Esophagus squamous epithelium (tissue), 5 donors: ENCODE results near the gene KLHL42. TPM values are rescaled to one million over a fixed set of nuclear protein-coding genes. Genes with fewer than 3 reads are reported as not detected.

Experiments
- DNase-seq: peaks from one replicate; lab custom pipeline; 2025; lab: John Stamatoyannopoulos, UW
- H3K27ac ChIP-seq, 4 donors: fragments of 200-600 bp; sonication (generic); one replicate each; pipeline ENCODE4 v1.5.1; 2016 to 2019; ENCODE audit warnings: mild to moderate bottlenecking in 1 of 4
- H3K27me3 ChIP-seq, 4 donors: fragments of 200-600 bp; sonication (generic); 1 replicate in 3 of 4; 2 replicates in 1 of 4; pipeline versions ENCODE4 v1.5.1 to v1.6.0; 2017 to 2021; ENCODE audit warnings: antibody characterized with exemption in 1 of 4
- H3K36me3 ChIP-seq, 3 donors: fragments of 200-600 bp; sonication (generic); one replicate each; pipeline ENCODE4 v1.5.1; 2016 to 2019
- H3K4me1 ChIP-seq, 3 donors: fragments of 200-600 bp; sonication (generic); one replicate each; pipeline ENCODE4 v1.5.1; 2017 to 2019
- H3K4me3 ChIP-seq, 4 donors: fragments of 200-600 bp; sonication (generic); 1 replicate in 3 of 4; 2 replicates in 1 of 4; pipeline ENCODE4 v1.5.1; 2016 to 2019; ENCODE audit warnings: mild to moderate bottlenecking in 2 of 4, moderate library complexity in 1 of 4
- H3K9me3 ChIP-seq, 3 donors: fragments of 200-600 bp; sonication (generic); one replicate each; pipeline ENCODE4 v1.5.1; 2016 to 2019
- CTCF ChIP-seq, 6 experiments: fragments of 450-650 bp in 4 of 6; fragments of 200-600 bp in 2 of 6; sonication (generic) in 2 of 6; IDR thresholded peaks; one replicate each; pipeline ENCODE4 v1.5.1; 2016 to 2019; ENCODE audit warnings: antibody characterized with exemption in 6 of 6, mild to moderate bottlenecking in 4 of 6, moderate library complexity in 4 of 6
- POLR2A ChIP-seq, 4 donors: fragments of 450-650 bp; IDR thresholded peaks; one replicate each; pipeline ENCODE4 v1.6.1; 2017; ENCODE audit warnings: antibody characterized with exemption in 4 of 4, mild to moderate bottlenecking in 4 of 4, moderate library complexity in 3 of 4
- WGBS, 2 donors: methylation state at CpG; one replicate each; pipeline ENCODE4 v1.1.5; 2018; 5-methylcytosine and 5-hydroxymethylcytosine counted together
- intact Hi-C: fragments of 100-400 bp; cut with DNase I; formaldehyde crosslinking; loops from one replicate; pipeline ENCODE4 v1.15.0; 2022
- total RNA-seq, 4 donors: library from RNA; depleted of rRNA; stranded (reverse); fragments of >200 nt; gene quantifications; one replicate each; pipeline ENCODE4 v1.1.0, GENCODE V29; 2016
- donor health status: DM: yes; HTN: yes; CAD: no.

KLHL42 gene
- total RNA-seq, 4 donors from 2014 or later: 9.2 to 33.2 (median 11.3) TPM

GRCh38 chr12:27806259-27806658, 26.2 kb downstream of the KLHL42 start:
- H3K36me3 ChIP-seq: peaks cover 0 to 2% (median 0%) of the 10 kb centered on the region in 3 donors
- TF ChIP-seq POLR2A (IDR thresholded peaks at IDR 0.05) (no peak), CTCF (IDR thresholded peaks at IDR 0.05) (no peak)
- no peaks in the 10 kb centered on the region for H3K9me3 ChIP-seq
- intact Hi-C loops: no loop called here
- peaks cover 0 to 11% (median 0%) of the 10 kb centered on the region in 4 donors for H3K27me3 ChIP-seq
- no peak for DNase-seq
- no peaks in the 10 kb centered on the region for H3K4me1 ChIP-seq
- H3K27ac ChIP-seq: no peak overlapping the region
- H3K4me3 ChIP-seq: no peak overlapping the region
- 84% methylated on average over 3 of the region's 4 CpGs; no CpG with 5 or more reads in 1 of the 2 donors for WGBS, 2 donors

- intact Hi-C loops: no loop called here
- Histone ChIP-seq H3K27ac (no peak overlapping the region), H3K4me1 (no peaks in the 10 kb centered on the region), H3K4me3 (no peak overlapping the region), H3K27me3 (peaks cover 0 to 11% (median 0%) of the 10 kb centered on the region in 4 donors), H3K36me3 (no peaks in the 10 kb centered on the region), H3K9me3 (no peaks in the 10 kb centered on the region)
- no peak for TF ChIP-seq POLR2A (IDR thresholded peaks at IDR 0.05)
- TF ChIP-seq CTCF (IDR thresholded peaks at IDR 0.05): no peak
- no peak for DNase-seq
- WGBS, 2 donors: 55% methylated on average over 8 of the region's 8 CpGs
Observed at GRCh38 chr12:27807063-27807703, 27.1 kb downstream of the KLHL42 start.

- Histone ChIP-seq H3K36me3 (no peaks in the 10 kb centered on the region), H3K27ac (no peak overlapping the region), H3K4me3 (no peak overlapping the region), H3K4me1 (no peaks in the 10 kb centered on the region), H3K9me3 (no peaks in the 10 kb centered on the region), H3K27me3 (peaks cover 0 to 11% (median 0%) of the 10 kb centered on the region in 4 donors)
- WGBS, 2 donors: 58 to 61% methylated on average over 6 of the region's 6 CpGs
- DNase-seq: no peak
- no peak for TF ChIP-seq POLR2A (IDR thresholded peaks at IDR 0.05)
- TF ChIP-seq CTCF (IDR thresholded peaks at IDR 0.05): no peak
- intact Hi-C loops: no loop called here
Observed at GRCh38 chr12:27808841-27809240, 28.8 kb downstream of the KLHL42 start.

- DNase-seq: no peak
- intact Hi-C loops: no loop called here
- WGBS, 2 donors: 49 to 66% methylated on average over 4 of the region's 4 CpGs
Observed at GRCh38 chr12:27810756-27811155, 30.7 kb downstream of the KLHL42 start.

More at GRCh38 chr12:27810756-27811155, 30.7 kb downstream of the KLHL42 start:
- no peak overlapping the region for H3K4me3 ChIP-seq
- no peak overlapping the region for H3K27ac ChIP-seq
- H3K27me3 ChIP-seq: peaks cover 0 to 10% (median 0%) of the 10 kb centered on the region in 4 donors
- no peaks in the 10 kb centered on the region for H3K36me3 ChIP-seq
- H3K4me1 ChIP-seq: no peaks in the 10 kb centered on the region
- no peak for TF ChIP-seq CTCF (IDR thresholded peaks at IDR 0.05)
- no peak for TF ChIP-seq POLR2A (IDR thresholded peaks at IDR 0.05)
- no peaks in the 10 kb centered on the region for H3K9me3 ChIP-seq
